C4-2B (cell line): ENCODE measurements around the gene CMC2.

ENCODE experiments used
- H3K27ac ChIP-seq: fragments of 450-650 bp; 2 replicates; pipeline ENCODE4 v1.5.1; 2017
- CTCF ChIP-seq: fragments of 450-650 bp; conservative IDR thresholded peaks from 2 replicates; pipeline ENCODE4 v1.5.1; 2017; ENCODE audit warnings: mild to moderate bottlenecking
- ZFX ChIP-seq: fragments of 450-650 bp; IDR thresholded peaks from 2 replicates; pipeline ENCODE4 v1.6.1; 2017

Gene CMC2

GRCh38 chr16:80991792-80992430, 14.8 kb downstream of the CMC2 start:
- peak overlapping the region; percentile 95 for H3K27ac ChIP-seq

GRCh38 chr16:80990978-80991377, 15.7 kb downstream of the CMC2 start:
- peak overlapping the region; percentile 95 for H3K27ac ChIP-seq
- TF ChIP-seq CTCF (no peak; the same call in 1 of the 2 replicates), ZFX (no peak)

More at GRCh38 chr16:80991792-80992430, 14.8 kb downstream of the CMC2 start:
- no peak for TF ChIP-seq ZFX
- no peak for TF ChIP-seq CTCF

GRCh38 chr16:80990577-80990976, 16.1 kb downstream of the CMC2 start:
- TF ChIP-seq ZFX, result no peak
- H3K27ac ChIP-seq, result peak overlapping the region; percentile 95

GRCh38 chr16:80989801-80990200, 16.9 kb downstream of the CMC2 start:
- no peak for TF ChIP-seq ZFX
- no peak for TF ChIP-seq CTCF

GRCh38 chr16:80988756-80989155, 17.9 kb downstream of the CMC2 start:
- TF ChIP-seq ZFX (no peak), CTCF (peak; percentile 26)
- H3K27ac ChIP-seq, result no peak overlapping the region

More at GRCh38 chr16:80989801-80990200, 16.9 kb downstream of the CMC2 start:
- H3K27ac ChIP-seq, result peak overlapping the region; percentile 95

- H3K27ac ChIP-seq, result peak overlapping the region; percentile 84; the same call in 1 of the 2 replicates
- TF ChIP-seq ZFX (no peak), CTCF (no peak)
Observed at GRCh38 chr16:80986557-80986956, 20.1 kb downstream of the CMC2 start.

- TF ChIP-seq CTCF (no peak), ZFX (no peak)
- peak overlapping the region; percentile 84 for H3K27ac ChIP-seq
Observed at GRCh38 chr16:80985611-80986010, 21.1 kb downstream of the CMC2 start.
